G401.6 (cell line): ENCODE results near the gene CCL16.
"Not testable (repeated sequence)": the region's sequence is repeated elsewhere in the genome, so short reads cannot be mapped to it uniquely, and the experiment has no call there.

Experiments used
- FAIRE-seq: peaks from 2 replicates; lab custom pipeline; 2012; peaks lifted over from hg19 to GRCh38; lab: Jason Lieb, UNC

The CCL16 gene

GRCh38 chr17:35984140-35984539 lies 2.8 kb upstream of the CCL16 start:
- FAIRE-seq: no peak

DNA sequence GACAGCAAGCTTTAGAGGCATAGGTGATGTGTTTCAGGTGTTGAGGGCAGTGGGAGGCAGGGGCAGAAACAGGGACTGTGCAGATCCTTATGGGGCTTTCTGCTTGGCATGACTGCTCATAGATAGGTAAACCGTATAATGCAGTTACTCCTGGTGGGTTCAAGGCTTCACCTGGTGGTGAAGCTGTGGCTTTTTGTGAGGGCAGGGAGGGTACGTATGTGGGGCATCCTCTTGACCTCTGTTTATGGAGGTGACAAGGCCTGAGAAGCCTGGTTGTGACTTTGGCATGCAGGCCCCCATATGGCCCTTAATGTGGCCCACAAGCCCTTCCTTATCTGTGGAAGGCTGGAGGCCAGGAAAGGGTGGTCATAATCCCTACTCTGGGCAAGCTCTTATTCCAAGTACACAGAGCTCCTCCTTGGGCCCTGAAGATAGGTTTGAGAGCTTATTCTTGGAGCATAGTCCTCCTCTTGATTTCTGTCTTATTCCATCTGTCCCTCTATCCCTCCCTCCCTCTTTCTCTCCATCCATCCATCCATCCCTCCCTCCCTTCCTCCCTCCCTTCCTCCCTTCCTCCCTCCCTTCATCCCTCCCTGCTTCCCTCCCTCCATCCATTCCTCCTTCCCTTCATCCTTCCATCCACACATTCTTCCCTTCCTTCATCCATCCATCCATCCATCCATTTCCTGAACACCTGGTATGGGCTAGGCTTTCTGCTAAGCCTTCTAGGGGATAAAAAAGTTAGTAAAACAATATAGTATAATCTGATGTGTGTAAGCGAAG lies 1.3 kb upstream of the CCL16 start:
- no peak for FAIRE-seq

GRCh38 chr17:35981908-35982330 lies 622 bp upstream of the CCL16 start:
- no peak for FAIRE-seq

DNA sequence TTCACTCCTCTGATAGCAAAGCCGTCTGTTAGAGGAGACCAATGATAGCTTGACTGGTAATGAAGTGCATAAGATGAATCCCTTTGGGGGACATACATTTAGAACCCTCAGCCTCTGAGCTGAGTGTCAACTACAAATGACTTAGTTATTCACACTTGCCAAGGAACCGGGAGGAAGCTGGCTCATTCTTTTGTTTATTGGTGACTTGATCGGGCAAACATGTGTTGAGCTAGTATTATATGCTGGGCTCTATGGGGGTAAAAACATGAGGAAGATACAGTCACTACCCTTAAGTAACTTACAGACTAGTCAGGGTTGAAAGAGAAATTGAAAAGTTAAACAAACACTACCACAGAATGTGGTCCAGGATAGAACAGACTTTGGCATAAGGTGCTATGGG lies 3.0 kb downstream of the CCL16 start:
- no peak for FAIRE-seq

DNA sequence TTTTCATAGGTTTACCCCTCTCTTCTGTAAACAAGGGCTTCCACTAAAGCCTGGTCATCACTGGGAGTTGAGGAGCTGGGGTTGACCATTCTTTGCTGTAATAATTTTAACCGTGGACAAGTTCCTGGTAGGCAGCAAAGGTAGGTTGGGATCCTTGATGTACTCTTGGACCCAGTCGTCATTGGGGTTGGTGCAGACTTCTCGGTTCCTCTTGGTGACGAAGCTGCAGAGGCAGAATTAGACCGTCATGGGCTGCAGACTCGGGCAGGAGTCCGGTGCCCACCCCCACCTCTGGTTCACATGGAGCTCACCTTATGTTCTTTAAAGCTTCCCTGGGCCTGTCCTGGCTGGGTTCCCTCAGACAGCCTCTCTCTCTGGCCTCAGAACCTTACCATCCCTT lies 3.8 kb downstream of the CCL16 start:
- FAIRE-seq: no peak

GRCh38 chr17:35973333-35974260 lies 7.7 kb downstream of the CCL16 start:
- no peak for FAIRE-seq

DNA sequence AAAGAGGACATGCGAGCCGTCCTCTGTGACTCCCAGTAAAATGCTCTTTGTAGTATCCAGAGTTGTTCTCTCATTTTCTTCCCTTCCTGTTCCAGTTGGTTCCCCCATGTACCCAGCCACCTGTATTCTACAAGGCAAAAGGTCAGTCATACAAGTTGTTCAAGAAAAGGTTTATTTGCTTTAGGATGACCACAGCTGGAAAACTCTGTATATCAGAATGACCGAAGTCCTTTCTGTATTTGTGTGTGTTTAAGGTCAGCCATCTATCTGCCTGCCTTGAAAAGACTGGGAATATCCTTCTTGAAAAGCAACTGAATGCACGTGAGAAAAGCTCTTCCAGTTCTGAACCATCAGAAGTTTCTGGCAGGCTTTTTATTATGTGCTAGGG lies 8.4 kb downstream of the CCL16 start:
- FAIRE-seq: no peak

DNA sequence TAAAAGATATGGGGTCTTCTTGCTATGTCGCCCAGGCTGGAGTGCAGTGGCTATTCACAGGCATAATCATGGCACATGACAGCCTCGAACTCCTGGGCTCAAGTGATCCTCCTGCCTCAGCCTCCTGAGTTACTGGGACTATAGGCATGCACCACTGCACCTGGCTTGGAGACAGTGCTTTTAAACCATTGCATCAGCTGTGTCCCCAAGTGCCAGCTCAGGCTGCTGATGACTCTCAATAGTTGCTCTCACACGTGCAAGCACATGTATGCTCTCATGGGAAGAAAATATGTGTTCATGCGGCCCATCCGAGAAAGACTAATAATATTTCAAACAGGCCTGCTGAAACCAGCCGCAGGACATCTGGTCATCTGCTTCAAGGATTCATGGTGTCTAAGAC lies 8.8 kb downstream of the CCL16 start:
- no peak for FAIRE-seq

GRCh38 chr17:35972066-35972465 lies 9.2 kb downstream of the CCL16 start:
- FAIRE-seq: no peak

DNA sequence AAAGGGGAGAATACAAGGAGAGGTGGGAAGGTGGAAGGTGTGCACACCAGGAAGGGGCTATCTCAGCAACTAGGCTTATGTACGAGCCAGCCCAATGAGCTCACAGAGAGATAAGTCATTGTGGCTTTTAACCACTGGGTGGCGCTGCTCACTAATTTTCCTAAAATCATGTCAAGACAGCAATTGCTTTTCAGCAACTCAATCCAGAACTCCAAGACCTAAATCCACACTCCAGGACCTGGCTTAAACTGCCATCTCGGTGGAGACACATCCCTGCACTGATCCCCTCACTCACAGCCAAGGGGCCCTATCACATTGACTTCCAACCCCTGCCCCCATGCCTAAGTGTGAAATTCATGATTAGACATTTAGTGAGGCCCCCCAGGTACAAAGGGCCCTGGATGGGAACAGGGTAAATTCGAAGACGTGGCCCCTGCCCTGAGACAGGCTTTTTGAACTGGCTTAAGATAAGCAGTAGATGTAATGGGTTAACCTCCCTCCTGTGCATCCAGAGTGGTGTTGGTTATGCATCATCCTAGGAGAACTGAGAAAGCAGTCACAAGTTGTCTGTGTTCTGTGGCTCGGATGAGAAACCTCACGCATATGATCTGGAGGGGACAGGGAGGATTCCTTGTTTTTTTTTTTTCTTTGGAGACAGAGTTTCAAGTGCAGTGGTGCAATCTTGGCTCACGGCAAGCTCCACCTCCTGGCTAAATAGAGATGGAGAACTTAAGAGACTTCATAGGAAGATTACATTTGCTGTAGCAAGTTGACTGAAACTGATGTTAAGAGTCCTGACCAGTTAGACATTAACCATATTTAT lies 11.5 kb downstream of the CCL16 start:
- no peak for FAIRE-seq

GRCh38 chr17:35968520-35969054 lies 12.7 kb downstream of the CCL16 start:
- FAIRE-seq: no peak

DNA sequence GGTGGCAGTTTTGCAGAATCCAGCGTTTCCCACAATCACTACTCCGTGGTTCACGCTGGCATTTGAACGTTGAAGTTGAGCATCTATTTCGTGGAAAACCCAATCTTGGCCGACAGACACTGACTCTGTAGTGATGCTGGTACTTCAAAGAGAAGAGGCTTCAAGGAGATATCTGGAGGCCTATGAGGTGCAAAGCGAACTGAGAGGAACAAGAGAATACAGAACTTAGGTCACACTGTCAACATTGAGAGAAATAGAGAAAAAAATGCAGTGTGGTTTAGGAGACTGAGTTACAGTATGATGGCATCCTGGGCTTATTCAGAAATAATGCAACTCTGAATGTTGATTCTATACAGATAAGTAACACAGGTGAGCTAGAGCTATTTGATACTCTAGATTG lies 16.0 kb downstream of the CCL16 start:
- no peak for FAIRE-seq

DNA sequence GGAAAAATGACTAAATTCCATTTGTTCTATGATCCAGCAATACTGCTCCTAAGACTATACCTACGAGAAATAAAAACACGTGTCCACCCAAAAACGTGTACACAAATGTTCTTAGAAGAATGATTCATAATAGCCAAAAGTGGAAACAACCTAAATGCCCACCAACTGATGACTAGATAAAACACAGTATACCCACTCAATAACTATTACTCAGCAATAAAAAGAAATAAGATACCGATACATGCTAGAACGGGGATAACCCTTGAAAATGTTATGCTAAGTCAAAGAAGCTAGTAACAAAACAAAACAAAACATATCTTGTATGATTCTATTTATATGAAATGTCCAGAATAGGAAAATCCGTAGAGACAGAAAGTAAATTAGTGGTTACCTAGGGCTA lies 17.6 kb downstream of the CCL16 start:
- FAIRE-seq: no peak

DNA sequence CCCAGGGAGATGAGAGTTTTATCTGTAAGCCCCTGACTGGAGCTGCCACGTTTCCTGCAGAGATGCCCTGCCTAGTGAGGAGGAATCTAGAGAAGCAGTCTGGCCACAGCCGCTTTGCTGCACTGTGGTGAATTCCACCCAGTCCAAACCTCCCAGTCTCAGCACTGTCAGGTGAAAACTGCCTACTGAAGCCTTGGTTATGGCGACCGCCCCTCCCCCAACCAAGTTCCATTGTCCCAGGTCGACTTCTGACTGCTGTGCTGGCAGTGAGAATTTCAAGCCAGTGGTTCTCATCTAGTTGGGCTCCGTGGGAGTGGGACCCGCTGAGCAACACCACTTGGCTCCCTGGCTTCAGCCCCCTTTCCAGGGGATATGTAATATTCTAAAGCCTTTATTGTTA lies 27.6 kb downstream of the CCL16 start:
- no peak for FAIRE-seq

DNA sequence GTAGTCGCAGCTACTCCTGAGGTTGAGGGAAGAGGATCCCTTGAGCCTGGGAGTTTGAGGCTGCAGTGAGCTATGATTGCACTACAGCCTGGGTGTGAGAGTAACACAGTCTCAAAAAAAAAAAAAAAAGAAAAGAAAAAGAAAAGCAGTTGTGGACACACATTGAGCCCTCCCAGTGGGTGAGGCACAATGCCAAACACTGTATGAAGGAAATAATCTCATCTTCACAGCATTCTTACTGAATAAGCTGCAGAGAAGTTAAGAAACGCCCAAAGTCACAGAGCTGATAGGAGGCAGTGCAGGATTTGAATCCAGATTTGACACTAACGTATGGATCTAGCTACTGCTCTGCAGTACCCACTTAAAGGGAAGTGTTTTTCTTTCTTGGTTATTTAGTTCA lies 31.9 kb downstream of the CCL16 start:
- FAIRE-seq: no peak

DNA sequence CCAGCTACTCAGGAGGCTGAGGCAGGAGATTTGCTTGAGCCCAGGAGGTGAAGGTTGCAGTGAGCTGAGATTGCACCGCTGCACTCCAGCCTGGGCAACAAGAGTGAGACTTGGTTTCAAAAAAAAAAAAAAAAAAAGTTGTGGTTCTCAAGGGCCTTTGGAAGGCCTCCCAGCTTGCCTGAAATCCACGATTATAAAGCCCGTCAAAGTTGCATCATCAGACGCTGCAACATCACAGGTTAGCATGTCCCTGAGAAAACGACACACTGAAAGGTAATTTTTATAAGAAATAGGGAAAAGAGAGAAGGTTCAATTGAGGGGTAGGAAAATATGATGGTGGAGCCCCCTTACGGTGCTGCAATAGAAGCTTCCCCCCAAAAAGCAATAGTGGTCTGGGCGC lies 33.2 kb downstream of the CCL16 start:
- FAIRE-seq: no peak

GRCh38 chr17:35947156-35947585 lies 34.1 kb downstream of the CCL16 start:
- no peak for FAIRE-seq

DNA sequence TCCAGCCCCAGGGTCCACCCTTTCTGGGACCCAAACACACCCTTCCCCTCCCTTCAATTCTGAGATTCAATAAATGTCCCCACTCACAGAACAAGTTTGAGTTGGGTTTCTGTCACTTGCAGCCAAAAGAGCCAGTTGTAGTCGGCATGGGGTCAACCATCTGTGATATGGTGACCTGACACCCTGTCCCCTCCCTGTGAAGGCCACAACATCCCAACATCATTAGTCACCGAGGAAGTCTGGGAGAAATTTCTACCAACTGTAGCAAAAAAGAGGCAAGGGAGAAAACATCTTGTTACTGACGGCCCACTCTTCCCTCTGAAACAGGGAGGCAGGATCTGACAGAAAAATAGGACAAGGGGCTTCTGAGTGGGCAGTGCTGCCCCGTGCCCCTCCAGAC lies 37.1 kb downstream of the CCL16 start:
- FAIRE-seq: no peak

GRCh38 chr17:35943537-35943936 lies 37.8 kb downstream of the CCL16 start, which contains the start of gene LYZL6:
Gene LYZL6, minus strand, starts transcription at chr17:35943713. Its CDS starts 4,357 bp downstream, at chr17:35939356.
- FAIRE-seq: no peak

- no peak for FAIRE-seq
These were observed 38.6 kb downstream of the CCL16 start for GRCh38 chr17:35942588-35943186.

- not testable (repeated sequence) for FAIRE-seq
These were observed 42.8 kb downstream of the CCL16 start for GRCh38 chr17:35938492-35938891.

GRCh38 chr17:35936063-35936462 lies 45.2 kb downstream of the CCL16 start:
- FAIRE-seq: no peak
